Measurements from ENCODE around the gene ESF1.
"Not testable (repeated sequence)": the region's sequence is repeated elsewhere in the genome, so short reads cannot be mapped to it uniquely, and the experiment has no call there.

Gene ESF1

GRCh38 chr20:13739731-13740649, 44.7 kb downstream of the ESF1 start:
- no peak for DNase-seq (ENCODE audit: low spot score)

GRCh38 chr20:13738187-13738586, 46.5 kb downstream of the ESF1 start:
- not testable (repeated sequence) for DNase-seq (ENCODE audit: low spot score)

GRCh38 chr20:13736436-13737191, 48.1 kb downstream of the ESF1 start:
- DNase-seq (ENCODE audit: low spot score), result no peak

GRCh38 chr20:13735826-13736225, 48.9 kb downstream of the ESF1 start:
- DNase-seq (ENCODE audit: low spot score), result no peak

GRCh38 chr20:13723011-13723410, 61.7 kb downstream of the ESF1 start:
- no peak for DNase-seq (ENCODE audit: low spot score)

GRCh38 chr20:13718171-13718570, 66.5 kb downstream of the ESF1 start:
- no peak for DNase-seq (ENCODE audit: low spot score)

GRCh38 chr20:13717631-13718044, 67.1 kb downstream of the ESF1 start:
- no peak for DNase-seq (ENCODE audit: low spot score)

GRCh38 chr20:13715171-13715570, 69.5 kb downstream of the ESF1 start:
- DNase-seq (ENCODE audit: low spot score), result no peak

- DNase-seq (ENCODE audit: low spot score), result no peak
These were observed 76.5 kb downstream of the ESF1 start for GRCh38 chr20:13708234-13708633.

GRCh38 chr20:13703265-13703664, 81.5 kb downstream of the ESF1 start:
- no peak for DNase-seq (ENCODE audit: low spot score)

GRCh38 chr20:13701486-13701885, 83.2 kb downstream of the ESF1 start:
- no peak for DNase-seq (ENCODE audit: low spot score)

GRCh38 chr20:13700761-13701160, 84.0 kb downstream of the ESF1 start:
- DNase-seq (ENCODE audit: low spot score), result no peak

GRCh38 chr20:13694420-13695150, 90.1 kb downstream of the ESF1 start:
- DNase-seq (ENCODE audit: low spot score), result no peak

- DNase-seq (ENCODE audit: low spot score), result no peak
These were observed 91.7 kb downstream of the ESF1 start for GRCh38 chr20:13692802-13693736.

- no peak for DNase-seq (ENCODE audit: low spot score)
These were observed 93.8 kb downstream of the ESF1 start for GRCh38 chr20:13690943-13691342.

- DNase-seq (ENCODE audit: low spot score), result no peak
These were observed 96.9 kb downstream of the ESF1 start for GRCh38 chr20:13687815-13688214.

GRCh38 chr20:13685623-13686022, 99.1 kb downstream of the ESF1 start:
- DNase-seq (ENCODE audit: low spot score), result no peak

GRCh38 chr20:13684566-13685222, 100.0 kb downstream of the ESF1 start:
- no peak for DNase-seq (ENCODE audit: low spot score)

- DNase-seq (ENCODE audit: low spot score), result no peak
These were observed 100.9 kb downstream of the ESF1 start for GRCh38 chr20:13683833-13684232.

GRCh38 chr20:13681248-13682125, 103.2 kb downstream of the ESF1 start:
- DNase-seq (ENCODE audit: low spot score), result peak; percentile 54

All from kidney tubule cell (primary cell).